CD4-positive, alpha-beta memory T cell (primary cell): Measurements from ENCODE around the gene ST7. TPM values are rescaled to one million over a fixed set of nuclear protein-coding genes. Genes with fewer than 3 reads are reported as not detected.

ENCODE experiments used
- CTCF ChIA-PET: fragments of 350-600 bp; sonication (Branson Sonifier 250); formaldehyde crosslinking; loops from one replicate; lab custom pipeline; 2021; ENCODE audit warnings: inconsistent platforms; ENCODE audit not compliant: partially characterized antibody; lab: Charles Lee
- POLR2A ChIA-PET: fragments of 350-600 bp; sonication (Branson Sonifier 250); formaldehyde crosslinking; loops from one replicate; lab custom pipeline; 2021; ENCODE audit not compliant: partially characterized antibody; lab: Charles Lee
- DNase-seq, 5 donors: peaks; one replicate each; pipeline versions ENCODE4 v3.0.0 to v3.0.0-alpha.2; 2020 to 2022; ENCODE audit warnings: mixed read lengths in 1 of 5
- H3K27ac ChIP-seq: one replicate; pipeline ENCODE4 v1.7.0; 2013; ENCODE audit warnings: low read depth, low read length
- H3K27me3 ChIP-seq: 2 replicates; pipeline ENCODE4 v1.7.0; 2013; ENCODE audit warnings: mild to moderate bottlenecking, low read length, moderate library complexity; ENCODE audit not compliant: insufficient read depth
- H3K36me3 ChIP-seq: 2 replicates; pipeline ENCODE4 v1.7.0; 2013; ENCODE audit warnings: mild to moderate bottlenecking, low read length, moderate library complexity; ENCODE audit not compliant: insufficient read depth
- H3K4me1 ChIP-seq: 2 replicates; pipeline ENCODE4 v1.7.0; 2013; ENCODE audit warnings: mild to moderate bottlenecking, low read length, moderate library complexity; ENCODE audit not compliant: insufficient read depth
- H3K4me3 ChIP-seq, 2 donors: one replicate each; pipeline ENCODE4 v1.7.0; 2013; ENCODE audit warnings: low read length in 2 of 2, mild to moderate bottlenecking in 1 of 2
- H3K9me3 ChIP-seq, 2 donors: one replicate each; pipeline ENCODE4 v1.7.0; 2013; ENCODE audit warnings: low read length in 2 of 2, control low read depth in 1 of 2; ENCODE audit not compliant: control insufficient read depth in 1 of 2
- H3K27ac Mint-ChIP-seq, 7 donors: one replicate each; pipeline ENCODE4 v1.8.0; 2020 to 2021; ENCODE audit warnings: mixed read lengths in 7 of 7, mild to moderate bottlenecking in 6 of 7, inconsistent platforms in 3 of 7, moderate library complexity in 3 of 7
- H3K27me3 Mint-ChIP-seq, 2 donors: one replicate each; pipeline ENCODE4 v1.8.0; 2020 to 2021; ENCODE audit warnings: mixed read lengths in 2 of 2
- H3K36me3 Mint-ChIP-seq, 2 donors: one replicate each; pipeline ENCODE4 v1.8.0; 2020 to 2021; ENCODE audit warnings: mixed read lengths in 2 of 2, inconsistent platforms in 1 of 2, mild to moderate bottlenecking in 1 of 2
- H3K4me1 Mint-ChIP-seq, 4 donors: one replicate each; pipeline ENCODE4 v1.8.0; 2020 to 2021; ENCODE audit warnings: mixed read lengths in 4 of 4, mild to moderate bottlenecking in 1 of 4
- H3K4me3 Mint-ChIP-seq, 8 donors: one replicate each; pipeline ENCODE4 v1.8.0; 2020 to 2021; ENCODE audit warnings: mixed read lengths in 8 of 8, mild to moderate bottlenecking in 7 of 8, moderate library complexity in 6 of 8, inconsistent platforms in 3 of 8
- H3K9me3 Mint-ChIP-seq, 8 donors: one replicate each; pipeline ENCODE4 v1.8.0; 2020 to 2021; ENCODE audit warnings: mixed read lengths in 8 of 8, mild to moderate bottlenecking in 5 of 8, inconsistent platforms in 3 of 8, moderate library complexity in 1 of 8
- intact Hi-C: fragments of 100-400 bp; cut with micrococcal nuclease; formaldehyde crosslinking; loops from one replicate; pipeline ENCODE4 v1.15.1; 2023
- polyA plus RNA-seq, 2 donors: library from polyadenylated mRNA; unstranded; fragments of 300-500 nt; fragmentation: Illumina TruSeq; gene quantifications; one replicate each; pipeline ENCODE4 v1.2.3, GENCODE V29; 2021
- total RNA-seq, 2 experiments: library from RNA; stranded (reverse); gene quantifications; one replicate each; pipeline ENCODE4 v1.2.3, GENCODE V29; 2021

The ST7 gene
- total and polyA plus RNA-seq, 4 experiments from 2014 or later: 3.8 to 6.6 (median 4.0) TPM

DNA sequence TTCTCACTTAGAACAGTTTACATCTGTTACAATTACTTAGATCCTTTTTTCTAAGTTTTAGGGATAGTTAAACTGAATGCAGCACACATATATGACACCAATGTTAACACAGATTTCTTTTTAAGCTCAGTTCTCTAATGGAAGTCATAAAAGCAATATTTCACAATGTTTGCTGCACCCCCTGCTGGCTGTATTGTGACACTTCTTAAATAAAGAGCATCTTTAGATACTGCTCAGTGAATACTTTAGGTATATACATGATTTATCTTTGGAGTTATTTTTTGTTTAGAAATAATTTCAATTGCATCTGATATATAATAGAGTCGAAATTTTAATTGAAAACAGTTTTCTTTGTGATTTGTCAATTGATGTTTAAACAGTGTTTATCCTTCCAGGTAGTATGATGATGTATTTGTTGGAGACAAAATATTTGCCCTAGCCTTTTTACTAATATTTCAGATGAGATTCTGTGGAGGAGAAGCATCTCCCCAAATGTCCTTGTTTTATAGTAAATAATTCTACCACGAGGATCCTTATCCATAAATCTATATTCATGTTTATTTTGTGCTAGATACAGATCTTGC is 174.4 kb downstream of the ST7 start:
- Mint-ChIP-seq H3K9me3 (no peaks in the 10 kb centered on the region), H3K27me3 (no peaks in the 10 kb centered on the region), H3K4me3 (no peak overlapping the region), H3K36me3 (peaks cover 1 to 3% of the 10 kb centered on the region in 2 donors), H3K27ac (no peak overlapping the region), H3K4me1 (peaks cover 0 to 4% (median 2%) of the 10 kb centered on the region in 4 donors)
- CTCF ChIA-PET: interaction anchor here (0.6 to 16.7 kb wide), 20 partner anchors 7 to 207 kb away, joined by 3 to 406 read pairs (median 4); no protein-coding TSS in a partner anchor
- intact Hi-C loops: loop anchor here (1.0 to 2.0 kb wide), 4 partner anchors 139 to 954 kb away; no protein-coding TSS in a partner anchor
- no peak overlapping the region for H3K27ac ChIP-seq
- peak in 4 of 5 donors; percentile 34 to 47 (median 44) for DNase-seq
- POLR2A ChIA-PET: no interaction called here
- no peaks in the 10 kb centered on the region for H3K27me3 ChIP-seq
- no peaks in the 10 kb centered on the region for H3K9me3 ChIP-seq
- H3K4me1 ChIP-seq: no peaks in the 10 kb centered on the region
- no peak overlapping the region for H3K4me3 ChIP-seq
- no peaks in the 10 kb centered on the region for H3K36me3 ChIP-seq

DNA sequence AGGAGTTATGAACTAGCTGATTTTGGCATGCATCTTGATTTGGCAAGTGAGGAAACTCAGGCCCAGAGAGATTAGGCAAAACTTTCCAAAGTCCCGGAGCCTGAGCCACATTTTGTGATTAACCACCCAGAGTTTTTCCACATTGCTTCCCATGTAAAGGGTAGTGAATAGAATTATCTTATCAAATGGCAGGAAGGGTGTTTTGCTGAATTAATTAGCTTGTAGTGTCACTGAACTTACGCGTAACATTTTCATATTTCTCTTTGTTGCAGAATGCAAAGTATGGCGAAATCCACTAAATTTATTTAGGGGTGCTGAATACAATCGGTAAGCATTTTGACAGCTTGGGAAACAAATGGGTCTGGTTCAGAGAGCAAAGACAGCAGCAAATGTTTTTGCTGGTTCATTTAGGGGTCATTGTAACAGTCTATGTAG is 176.2 kb downstream of the ST7 start:
- H3K4me3 Mint-ChIP-seq: no peak overlapping the region
- H3K27ac Mint-ChIP-seq: no peak overlapping the region
- no peak overlapping the region for H3K4me3 ChIP-seq
- peaks cover 3 to 7% of the 10 kb centered on the region in 2 donors for H3K36me3 Mint-ChIP-seq
- H3K4me1 ChIP-seq: no peaks in the 10 kb centered on the region
- no peak for DNase-seq
- no peaks in the 10 kb centered on the region for H3K9me3 ChIP-seq
- no peaks in the 10 kb centered on the region for H3K36me3 ChIP-seq
- intact Hi-C loops: no loop called here
- CTCF ChIA-PET: interaction anchor here (0.8 to 8.2 kb wide), 8 partner anchors 9 to 200 kb away, joined by 3 to 66 read pairs (median 4); no protein-coding TSS in a partner anchor
- H3K9me3 Mint-ChIP-seq: no peaks in the 10 kb centered on the region
- no peaks in the 10 kb centered on the region for H3K27me3 ChIP-seq
- H3K27me3 Mint-ChIP-seq: no peaks in the 10 kb centered on the region
- H3K4me1 Mint-ChIP-seq: peaks cover 0 to 6% (median 3%) of the 10 kb centered on the region in 4 donors
- POLR2A ChIA-PET: no interaction called here
- no peak overlapping the region for H3K27ac ChIP-seq

DNA sequence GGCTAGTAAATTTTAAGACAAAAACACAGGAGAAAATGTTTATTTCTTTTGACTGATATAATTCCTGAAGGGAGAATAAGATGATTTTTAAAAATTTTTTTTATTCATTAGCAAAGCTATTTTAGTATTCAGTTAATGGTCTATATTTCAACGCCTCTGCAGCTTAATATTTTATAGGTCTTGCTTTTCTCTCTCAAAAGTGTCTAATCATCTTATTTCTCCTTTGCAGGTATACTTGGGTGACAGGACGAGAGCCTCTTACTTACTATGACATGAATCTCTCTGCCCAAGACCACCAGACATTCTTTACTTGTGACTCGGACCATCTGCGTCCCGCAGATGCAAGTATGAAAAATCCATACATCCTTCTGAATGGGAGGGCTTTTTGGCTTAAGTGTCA is 177.0 kb downstream of the ST7 start:
- no peaks in the 10 kb centered on the region for H3K4me1 ChIP-seq
- H3K4me1 Mint-ChIP-seq: peaks cover 0 to 10% (median 6%) of the 10 kb centered on the region in 4 donors
- H3K27ac ChIP-seq: no peak overlapping the region
- H3K9me3 ChIP-seq: no peaks in the 10 kb centered on the region
- DNase-seq: no peak
- H3K36me3 Mint-ChIP-seq: peaks cover 3 to 7% of the 10 kb centered on the region in 2 donors
- CTCF ChIA-PET: interaction anchor here (0.8 to 8.2 kb wide), 6 partner anchors 10 to 200 kb away, joined by 3 to 66 read pairs (median 8); no protein-coding TSS in a partner anchor
- no peak overlapping the region for H3K4me3 Mint-ChIP-seq
- no peaks in the 10 kb centered on the region for H3K36me3 ChIP-seq
- no peaks in the 10 kb centered on the region for H3K27me3 Mint-ChIP-seq
- no peaks in the 10 kb centered on the region for H3K27me3 ChIP-seq
- no peak overlapping the region for H3K27ac Mint-ChIP-seq
- intact Hi-C loops: no loop called here
- POLR2A ChIA-PET: no interaction called here
- no peaks in the 10 kb centered on the region for H3K9me3 Mint-ChIP-seq
- no peak overlapping the region for H3K4me3 ChIP-seq

DNA sequence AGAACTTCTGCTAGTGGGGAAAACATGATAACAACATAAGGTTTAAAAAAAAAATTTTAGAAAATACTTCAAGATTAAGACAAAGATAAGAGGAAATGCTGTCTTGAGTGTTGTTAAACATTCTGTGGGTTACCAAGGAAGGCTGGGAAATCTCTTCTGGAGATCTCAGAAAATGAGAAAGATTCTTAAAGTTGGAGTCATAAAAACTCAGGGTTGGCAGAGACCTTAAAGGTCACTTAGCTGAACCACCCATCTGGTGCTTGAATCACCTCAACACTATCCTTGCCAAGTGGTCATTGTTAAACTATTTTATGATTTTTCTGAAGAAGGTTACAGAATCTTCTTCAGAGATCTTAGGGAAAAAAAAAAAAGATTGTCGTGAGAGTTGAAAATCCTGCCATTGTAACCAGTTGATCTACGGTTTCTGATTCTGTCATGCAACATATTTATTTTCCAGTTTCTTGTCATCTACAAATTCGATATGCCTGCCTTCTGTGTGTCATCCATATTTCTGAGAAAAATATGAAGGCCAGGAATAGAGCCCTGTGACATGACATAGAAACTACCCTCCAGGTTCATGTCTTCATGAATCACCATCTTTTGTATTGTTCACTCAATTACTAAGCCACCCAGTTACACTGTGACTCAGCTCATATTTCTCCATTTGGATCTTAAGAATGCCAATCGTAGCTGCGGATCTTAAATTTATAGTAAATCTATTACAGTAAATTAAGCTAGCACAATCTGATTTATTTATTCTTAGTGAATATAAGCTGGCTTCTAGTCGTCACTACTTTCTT is 179.2 kb downstream of the ST7 start:
- Histone ChIP-seq H3K36me3 (no peaks in the 10 kb centered on the region), H3K4me1 (no peaks in the 10 kb centered on the region), H3K27me3 (no peaks in the 10 kb centered on the region), H3K4me3 (no peak overlapping the region), H3K9me3 (no peaks in the 10 kb centered on the region), H3K27ac (no peak overlapping the region)
- Mint-ChIP-seq H3K4me1 (peaks cover 0 to 10% (median 6%) of the 10 kb centered on the region in 4 donors), H3K27me3 (no peaks in the 10 kb centered on the region), H3K36me3 (peaks cover 3 to 7% of the 10 kb centered on the region in 2 donors), H3K27ac (no peak overlapping the region), H3K9me3 (no peaks in the 10 kb centered on the region), H3K4me3 (no peak overlapping the region)
- CTCF ChIA-PET: interaction anchor here (0.7 to 8.2 kb wide), 4 partner anchors 7 to 960 kb away, joined by 3 to 66 read pairs (median 10); no protein-coding TSS in a partner anchor
- DNase-seq: no peak
- intact Hi-C loops: no loop called here
- POLR2A ChIA-PET: no interaction called here

DNA sequence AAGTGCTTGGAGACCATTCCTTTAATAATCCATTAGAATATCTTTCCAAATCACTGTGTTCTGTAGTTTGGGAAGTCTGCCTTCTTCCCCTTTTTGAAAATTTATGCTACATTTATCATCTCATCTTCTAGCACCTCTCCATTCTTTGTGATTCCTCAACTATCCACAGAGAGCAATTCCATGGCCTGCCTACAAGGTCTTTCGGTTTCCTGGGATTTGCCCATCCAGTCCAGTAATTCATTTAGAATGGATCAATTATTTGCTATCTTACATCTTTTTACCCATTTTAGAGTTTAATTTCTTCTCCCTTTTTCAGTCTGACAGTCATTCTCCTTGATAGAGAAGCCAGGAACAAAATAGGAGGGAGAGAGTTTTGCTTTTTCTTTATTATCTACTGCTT is 179.8 kb downstream of the ST7 start:
- no peaks in the 10 kb centered on the region for H3K36me3 ChIP-seq
- no peak overlapping the region for H3K4me3 Mint-ChIP-seq
- POLR2A ChIA-PET: no interaction called here
- no peaks in the 10 kb centered on the region for H3K9me3 Mint-ChIP-seq
- no peak for DNase-seq
- CTCF ChIA-PET: interaction anchor here (0.7 to 8.2 kb wide), 4 partner anchors 8 to 961 kb away, joined by 3 to 66 read pairs (median 10); no protein-coding TSS in a partner anchor
- intact Hi-C loops: no loop called here
- no peaks in the 10 kb centered on the region for H3K9me3 ChIP-seq
- H3K4me3 ChIP-seq: no peak overlapping the region
- H3K36me3 Mint-ChIP-seq: peaks cover 3 to 7% of the 10 kb centered on the region in 2 donors
- no peak overlapping the region for H3K27ac ChIP-seq
- H3K4me1 Mint-ChIP-seq: peaks cover 0 to 10% (median 6%) of the 10 kb centered on the region in 4 donors
- no peak overlapping the region for H3K27ac Mint-ChIP-seq
- no peaks in the 10 kb centered on the region for H3K27me3 Mint-ChIP-seq
- H3K27me3 ChIP-seq: no peaks in the 10 kb centered on the region
- H3K4me1 ChIP-seq: no peaks in the 10 kb centered on the region

DNA sequence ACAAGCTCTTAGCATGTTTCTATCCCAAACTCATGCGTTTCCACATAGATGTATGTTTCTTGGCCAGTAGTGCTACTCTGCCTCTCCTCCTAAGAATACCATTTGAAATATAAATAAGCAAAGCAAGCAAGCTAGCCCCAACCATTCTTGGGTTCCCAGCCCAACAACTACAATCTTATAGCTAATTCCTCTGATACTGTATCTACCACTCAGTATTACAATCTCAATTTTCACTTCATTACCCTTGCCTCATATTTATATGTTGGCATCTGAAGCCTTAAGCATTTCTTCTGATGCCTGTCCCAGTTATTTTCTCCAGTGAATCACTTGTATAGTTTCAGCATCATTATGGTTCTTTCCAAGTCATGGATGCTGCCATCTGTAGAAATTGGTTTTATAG is 181.1 kb downstream of the ST7 start:
- Mint-ChIP-seq H3K9me3 (no peaks in the 10 kb centered on the region), H3K27ac (no peak overlapping the region), H3K36me3 (peaks cover 3 to 8% of the 10 kb centered on the region in 2 donors), H3K4me1 (peaks cover 0 to 10% (median 6%) of the 10 kb centered on the region in 4 donors), H3K4me3 (no peak overlapping the region), H3K27me3 (no peaks in the 10 kb centered on the region)
- DNase-seq: no peak
- Histone ChIP-seq H3K27me3 (no peaks in the 10 kb centered on the region), H3K9me3 (no peaks in the 10 kb centered on the region), H3K27ac (no peak overlapping the region), H3K4me1 (no peaks in the 10 kb centered on the region), H3K36me3 (no peaks in the 10 kb centered on the region), H3K4me3 (no peak overlapping the region)
- POLR2A ChIA-PET: no interaction called here
- CTCF ChIA-PET: interaction anchor here (0.8 to 8.2 kb wide), 4 partner anchors 9 to 210 kb away, joined by 3 to 66 read pairs (median 14); no protein-coding TSS in a partner anchor
- intact Hi-C loops: no loop called here
